ENCODE data around the gene PTHLH. TPM values are rescaled to one million over a fixed set of nuclear protein-coding genes. Genes with fewer than 3 reads are reported as not detected.

PTHLH gene
- 11.1 TPM for total RNA-seq (ENCODE audit: insufficient read depth, low replicate concordance)

DNA sequence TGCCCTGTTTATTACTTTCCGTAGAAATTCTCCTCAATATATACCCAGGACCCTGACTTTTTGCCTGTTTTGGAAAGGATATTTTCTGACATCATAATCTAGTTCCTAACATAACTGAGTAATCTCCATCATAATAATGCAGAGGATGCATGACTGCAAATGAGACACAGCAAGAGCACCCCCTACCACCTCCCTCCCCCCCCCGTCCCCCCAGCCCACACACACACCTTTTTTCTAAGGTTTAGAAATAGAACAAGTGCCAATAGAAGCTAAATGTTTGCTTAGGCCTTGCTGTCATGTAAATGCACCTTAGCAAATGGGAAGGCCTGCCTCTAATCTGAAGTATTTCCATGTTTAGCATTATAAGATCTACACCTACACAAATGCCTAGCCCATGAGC lies at the start of gene PTHLH:
TSS of gene PTHLH (minus strand) at position 13 of the 400 bp plus-strand sequence. CDS start 3,239 bp downstream, outside the sequence.
- DNase-seq (ENCODE audit: low spot score) = no peak

GRCh38 chr12:28021704-28022103 lies 49.2 kb upstream of the PTHLH start:
- no peak for DNase-seq (ENCODE audit: low spot score)

GRCh38 chr12:28017873-28018255 lies 45.3 kb upstream of the PTHLH start:
- DNase-seq (ENCODE audit: low spot score) = no peak

- no peak for DNase-seq (ENCODE audit: low spot score)
Measured at GRCh38 chr12:28017126-28017872, 44.8 kb upstream of the PTHLH start.

DNA sequence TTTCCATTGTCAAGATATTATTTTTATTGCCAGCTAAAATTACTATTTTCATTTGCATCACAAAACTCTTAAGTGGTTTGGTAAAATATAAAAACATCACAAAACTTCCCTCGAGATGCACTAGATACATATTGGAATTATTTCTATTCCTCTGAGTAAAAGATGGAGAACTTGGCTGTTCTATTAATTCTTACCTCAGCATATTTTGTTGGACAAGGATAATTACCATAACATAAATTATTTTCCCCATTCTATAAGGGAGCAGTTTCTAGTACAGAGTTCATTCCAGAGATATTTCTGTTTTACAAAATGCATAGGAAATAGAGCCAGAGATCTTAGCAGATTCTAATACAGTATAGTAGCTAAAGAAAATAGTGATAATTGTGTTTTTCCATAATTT lies 42.6 kb upstream of the PTHLH start:
- DNase-seq (ENCODE audit: low spot score) = no peak

DNA sequence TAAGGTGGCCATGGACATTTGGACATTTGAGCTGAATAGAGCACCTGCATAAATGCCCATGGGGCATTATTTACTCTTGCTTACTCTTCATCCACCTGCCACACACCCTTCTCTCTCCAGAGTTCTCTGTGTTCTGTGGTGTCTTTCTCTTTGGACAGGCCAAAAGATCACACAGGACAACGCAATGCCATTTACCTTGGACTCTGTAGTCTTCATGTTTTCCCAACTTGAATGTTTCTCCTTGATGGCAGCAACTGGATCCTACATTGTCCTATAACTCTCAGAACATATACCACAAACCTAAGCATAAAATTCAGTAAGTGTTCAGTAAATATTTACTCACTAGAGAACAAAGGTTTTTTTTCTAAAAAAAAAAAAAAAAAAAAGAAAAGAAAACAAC lies 41.7 kb upstream of the PTHLH start:
- DNase-seq (ENCODE audit: low spot score) = no peak

- no peak for DNase-seq (ENCODE audit: low spot score)
Measured at GRCh38 chr12:28012333-28012918, 39.9 kb upstream of the PTHLH start.

GRCh38 chr12:28010036-28010435 lies 37.5 kb upstream of the PTHLH start:
- DNase-seq (ENCODE audit: low spot score) = no peak

- peak; percentile 28 for DNase-seq (ENCODE audit: low spot score)
Measured at GRCh38 chr12:27999970-28000369, 27.4 kb upstream of the PTHLH start.

DNA sequence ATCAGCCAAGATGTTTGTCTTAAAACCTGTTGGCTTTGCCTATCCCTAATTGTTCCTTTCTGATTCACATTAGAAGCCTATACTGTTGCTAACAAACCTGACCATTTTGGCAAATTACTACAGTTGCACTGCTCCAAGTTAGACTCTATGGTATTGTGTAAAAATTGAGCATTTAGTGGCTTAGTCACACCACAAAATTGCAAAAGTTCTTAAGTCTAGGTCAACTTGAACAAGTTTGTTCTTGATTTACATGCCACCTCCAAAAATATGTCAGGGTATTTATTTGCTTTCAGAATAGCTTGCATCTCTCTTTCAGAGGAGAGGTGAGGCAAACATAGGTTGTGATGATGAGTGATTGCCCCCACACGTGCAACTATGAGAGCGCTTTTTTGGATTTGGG lies 27.0 kb upstream of the PTHLH start:
- DNase-seq (ENCODE audit: low spot score) = no peak

DNA sequence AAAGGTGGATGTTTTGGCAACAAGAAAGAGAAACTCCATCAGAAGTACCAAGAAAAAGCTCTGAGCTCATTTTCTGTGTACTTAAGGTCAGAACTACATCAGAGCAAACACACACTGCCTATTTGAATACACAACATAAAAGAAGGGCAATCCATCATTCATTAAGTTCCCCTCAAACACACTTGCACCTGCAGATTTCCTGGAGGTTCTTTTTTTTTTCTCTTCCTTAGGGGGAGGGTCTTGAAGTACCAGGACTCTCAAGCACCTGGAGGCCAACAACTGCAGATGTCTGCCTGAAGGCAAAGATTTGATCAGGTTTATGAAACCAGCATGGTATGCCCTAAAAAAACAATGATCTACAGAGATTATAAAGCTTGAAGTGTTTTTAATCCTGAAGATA lies 26.1 kb upstream of the PTHLH start:
- no peak for DNase-seq (ENCODE audit: low spot score)

DNA sequence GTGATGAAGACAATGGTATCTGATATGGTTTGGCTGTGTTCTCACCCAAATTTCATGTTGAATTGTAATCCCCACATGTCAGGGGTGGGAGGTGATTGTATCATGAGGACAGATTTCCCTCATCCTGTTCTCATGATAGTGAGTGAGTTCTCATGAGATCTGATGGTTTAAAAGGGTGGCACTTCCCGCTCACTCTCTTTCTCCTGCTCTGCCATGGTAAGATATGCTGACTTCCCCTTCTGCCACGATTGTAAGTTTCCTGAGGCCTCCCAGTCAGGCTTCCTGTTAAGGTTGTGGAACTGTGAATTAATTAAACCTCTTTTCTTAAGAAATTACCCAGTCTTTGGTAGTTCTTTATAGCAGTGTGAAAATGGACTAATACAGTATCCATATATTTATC lies 25.6 kb upstream of the PTHLH start:
- DNase-seq (ENCODE audit: low spot score) = no peak

DNA sequence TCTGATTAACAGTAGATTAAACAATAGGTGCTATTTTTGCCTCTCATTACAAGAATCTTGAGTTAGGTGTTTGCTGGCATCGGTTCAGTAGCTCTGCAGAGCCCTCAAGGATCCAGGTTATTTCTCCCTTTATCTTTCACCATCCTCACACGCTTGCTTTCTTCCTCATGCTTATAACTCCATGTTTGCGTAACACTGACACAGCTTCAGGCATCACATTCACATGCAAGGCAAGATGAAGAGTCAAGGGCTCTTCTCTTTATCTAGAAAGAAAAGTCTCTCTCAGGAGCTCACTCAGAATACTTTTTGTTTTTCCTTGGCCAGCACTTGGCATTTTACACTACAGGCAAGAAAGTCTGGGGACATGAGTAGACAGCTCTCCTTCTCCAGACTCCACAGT lies 24.2 kb upstream of the PTHLH start:
- DNase-seq (ENCODE audit: low spot score) = no peak

- DNase-seq (ENCODE audit: low spot score) = no peak
Measured at GRCh38 chr12:27995406-27995805, 22.9 kb upstream of the PTHLH start.

DNA sequence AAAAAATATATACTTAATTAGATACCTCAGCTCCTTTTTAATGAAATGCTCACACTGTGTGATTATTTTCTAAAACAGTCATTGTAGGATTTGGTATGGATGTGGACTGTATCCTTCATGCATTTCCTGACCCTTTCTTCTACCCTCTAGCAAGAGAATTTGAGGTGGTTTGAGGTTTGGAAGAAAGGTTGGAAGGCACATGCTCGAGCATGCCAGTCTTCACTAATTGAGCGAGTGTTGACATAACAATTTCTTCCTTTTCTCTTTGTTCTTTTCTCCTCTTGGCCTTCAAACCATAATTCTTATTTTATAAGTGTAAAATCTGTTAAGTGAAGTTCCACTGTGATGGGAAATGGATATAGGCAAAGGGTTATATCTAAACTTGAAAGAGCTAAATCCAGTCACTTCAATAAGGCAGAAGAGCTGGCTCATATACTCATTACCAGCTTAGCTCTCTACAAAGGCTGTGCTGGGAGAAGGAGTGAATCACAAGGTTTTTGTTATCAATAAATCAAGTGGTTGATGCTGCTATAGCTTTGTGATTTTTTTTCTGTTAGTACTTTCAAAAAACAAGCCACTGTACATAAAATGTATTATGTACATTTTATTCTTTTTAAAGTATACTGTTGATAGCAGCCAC lies 16.2 kb upstream of the PTHLH start:
- no peak for DNase-seq (ENCODE audit: low spot score)

DNA sequence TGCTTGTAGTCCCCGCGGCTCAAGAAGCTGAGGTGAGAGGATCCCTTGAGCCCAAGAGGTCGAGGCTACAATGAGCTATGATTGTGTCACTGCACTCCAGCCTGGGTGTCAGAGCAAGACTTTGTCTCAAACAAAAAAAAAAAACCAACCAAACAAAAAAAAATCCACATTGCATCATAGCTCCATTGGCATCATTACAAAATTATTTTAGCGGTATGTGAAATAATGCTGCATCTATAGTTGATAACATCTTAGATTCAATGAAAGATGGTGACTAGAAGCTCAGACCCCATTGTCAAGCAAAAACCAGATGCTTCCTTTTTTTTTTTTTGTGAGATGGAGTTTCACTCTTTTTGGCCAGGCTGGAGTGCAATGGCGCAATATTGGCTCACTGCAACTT lies 14.8 kb upstream of the PTHLH start:
- no peak for DNase-seq (ENCODE audit: low spot score)

DNA sequence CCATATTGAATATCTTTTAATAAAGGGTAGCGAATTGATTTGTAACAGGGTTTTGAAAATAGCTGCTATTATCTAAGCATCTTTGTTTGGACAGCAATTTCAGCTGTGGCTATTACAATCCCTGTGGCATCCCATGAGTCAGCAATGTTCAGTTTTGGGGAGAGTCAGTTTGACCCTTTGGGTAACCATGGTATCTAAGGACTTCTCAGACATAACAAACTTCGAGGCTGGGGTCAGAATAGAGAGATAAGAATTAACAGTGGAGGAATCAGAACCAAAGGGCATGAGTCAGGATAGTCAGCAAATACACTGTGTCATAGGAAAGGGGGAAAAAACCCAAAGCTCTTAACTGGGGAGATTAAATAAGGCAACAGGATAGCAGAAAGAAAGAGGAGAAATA lies 11.7 kb upstream of the PTHLH start:
- no peak for DNase-seq (ENCODE audit: low spot score)

DNA sequence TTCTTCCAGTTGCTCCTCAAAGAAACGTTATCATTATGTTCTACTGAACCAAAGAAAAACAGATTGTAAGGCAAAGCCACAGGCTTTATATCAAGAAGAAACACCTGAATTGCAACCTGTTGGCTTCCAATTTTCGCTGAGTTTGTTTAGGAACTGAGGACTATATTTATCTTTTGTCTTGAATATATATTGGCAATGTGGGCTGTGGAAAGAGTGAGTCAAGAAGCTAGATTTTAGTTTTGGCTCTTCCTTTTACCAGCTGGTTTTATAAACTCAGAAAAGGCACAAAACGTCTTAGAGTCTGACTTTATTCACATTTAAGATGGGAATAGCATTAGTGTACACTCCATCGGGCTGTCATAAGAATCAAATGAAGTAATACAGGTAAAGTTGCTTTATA lies 10.4 kb upstream of the PTHLH start:
- no peak for DNase-seq (ENCODE audit: low spot score)

DNA sequence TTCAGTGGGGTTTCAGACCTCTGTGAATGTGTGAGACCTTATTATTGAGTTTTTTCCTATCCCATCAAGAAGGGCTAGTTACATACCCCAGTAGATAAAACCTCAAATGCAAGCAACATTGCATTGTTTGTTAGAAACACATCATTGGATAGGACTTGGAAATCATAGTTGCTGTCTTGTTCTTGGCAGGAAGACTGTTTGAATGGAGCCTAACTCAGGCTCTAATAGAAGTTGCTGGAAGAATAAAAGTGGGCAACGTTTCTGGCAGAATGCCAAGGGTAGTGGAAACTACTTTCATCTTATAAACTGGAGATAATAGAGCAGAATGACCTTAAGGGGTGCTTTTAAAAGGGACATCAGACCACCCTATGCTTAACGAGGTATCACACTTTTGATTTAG lies 9.9 kb upstream of the PTHLH start:
- DNase-seq (ENCODE audit: low spot score) = no peak

- no peak for DNase-seq (ENCODE audit: low spot score)
Measured at GRCh38 chr12:27981874-27982273, 9.3 kb upstream of the PTHLH start.

GRCh38 chr12:27979145-27979544 lies 6.6 kb upstream of the PTHLH start:
- no peak for DNase-seq (ENCODE audit: low spot score)

DNA sequence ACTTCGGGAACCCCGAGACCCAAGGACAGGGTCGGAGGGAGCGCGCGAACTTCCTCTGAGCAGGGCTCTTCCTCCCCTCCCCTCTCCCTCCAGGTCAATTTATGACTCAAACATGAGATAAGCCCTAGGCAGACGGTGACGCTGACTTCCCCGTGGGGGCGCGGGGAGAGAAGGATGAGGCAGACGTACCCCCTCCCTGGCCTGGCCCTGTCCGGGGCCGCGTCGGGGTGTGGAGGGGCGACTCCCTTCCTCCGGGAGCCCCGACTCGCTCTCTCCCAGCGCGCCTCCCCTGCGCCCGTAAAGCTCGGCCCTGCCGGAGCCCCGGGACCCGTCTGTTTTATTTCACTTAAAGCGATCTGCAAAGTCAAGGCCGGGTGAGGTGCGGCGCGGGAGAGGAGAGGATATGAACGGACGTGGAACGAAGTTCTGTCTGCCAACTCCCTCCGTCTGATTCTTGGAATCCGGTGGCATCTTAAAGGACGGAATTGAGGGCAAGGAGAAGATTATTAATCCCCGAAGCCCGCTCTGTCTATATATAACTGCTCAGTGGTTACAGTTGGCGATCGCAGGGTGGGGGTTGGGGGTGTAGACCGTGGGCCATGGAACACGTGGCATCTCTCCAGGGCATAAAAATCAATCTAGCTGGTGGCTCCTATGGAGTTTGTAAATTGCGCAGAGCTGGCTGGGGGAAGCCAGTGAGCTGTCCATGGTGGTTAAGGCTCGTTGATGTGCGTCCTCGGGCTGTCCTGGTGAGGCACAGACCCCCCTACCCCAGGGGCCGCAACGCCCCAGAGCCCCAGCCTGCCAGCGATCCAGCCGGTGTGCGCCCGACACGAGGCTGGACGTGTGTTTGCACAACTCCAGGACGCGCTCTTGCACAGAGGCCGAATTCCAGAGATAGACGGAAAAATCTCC lies 2.9 kb upstream of the PTHLH start:
- peak; percentile 70 for DNase-seq (ENCODE audit: low spot score)

Data from umbilical cord (tissue), 2 donors.